HL-60 (cell line): ENCODE data around the gene SIL1.

ENCODE experiments used
- CTCF ChIP-seq: IDR thresholded peaks from one replicate; pipeline ENCODE4 v1.5.1; 2011; ENCODE audit warnings: low read length, control low read depth, inconsistent platforms; ENCODE audit not compliant: insufficient read depth
- GABPA ChIP-seq: IDR thresholded peaks from 2 replicates; pipeline ENCODE4 v1.6.1; 2012; ENCODE audit warnings: low read depth

GRCh38 chr5:138952962-138953361, 245.2 kb downstream of the SIL1 start:
- TF ChIP-seq CTCF (no peak), GABPA (no peak)
